Mesothelial cell of epicardium (in vitro differentiated cells): Measurements from ENCODE around the gene DOK6. TPM values are rescaled to one million over a fixed set of nuclear protein-coding genes. Genes with fewer than 3 reads are reported as not detected.

Source experiments
- DNase-seq, 2 experiments: peaks; one replicate each; pipeline ENCODE4 v3.0.0; 2021; ENCODE audit warnings: low spot score in 2 of 2; ENCODE audit not compliant: unreplicated experiment in 2 of 2
- H3K27ac Mint-ChIP-seq: 2 replicates; pipeline ENCODE4 v1.8.0; 2021; ENCODE audit warnings: mixed read lengths
- H3K27me3 Mint-ChIP-seq: 2 replicates; pipeline ENCODE4 v1.8.0; 2021; ENCODE audit warnings: low read depth, mixed read lengths
- H3K36me3 Mint-ChIP-seq: 2 replicates; pipeline ENCODE4 v1.8.0; 2021; ENCODE audit warnings: mixed read lengths
- H3K4me1 Mint-ChIP-seq: 2 replicates; pipeline ENCODE4 v1.8.0; 2021; ENCODE audit warnings: mixed read lengths
- H3K4me3 Mint-ChIP-seq: 2 replicates; pipeline ENCODE4 v1.8.0; 2021; ENCODE audit warnings: mild to moderate bottlenecking, moderate library complexity, mixed read lengths
- H3K9me3 Mint-ChIP-seq: 2 replicates; pipeline ENCODE4 v1.8.0; 2021; ENCODE audit warnings: mixed read lengths
- total RNA-seq: library from RNA; stranded (reverse); gene quantifications from 3 replicates; pipeline ENCODE4 v1.2.1, GENCODE V29; 2021
- TF ChIP-seq, protein P1 (sequence below): fragments of 200-600 bp; sonication (generic); IDR thresholded peaks from one replicate; pipeline ENCODE4 v1.5.0; 2021; ENCODE audit warnings: antibody characterized with exemption; ENCODE audit not compliant: unreplicated experiment

The DOK6 gene
- total RNA-seq, 1 donor from 2014 or later = 4.9 TPM

DNA sequence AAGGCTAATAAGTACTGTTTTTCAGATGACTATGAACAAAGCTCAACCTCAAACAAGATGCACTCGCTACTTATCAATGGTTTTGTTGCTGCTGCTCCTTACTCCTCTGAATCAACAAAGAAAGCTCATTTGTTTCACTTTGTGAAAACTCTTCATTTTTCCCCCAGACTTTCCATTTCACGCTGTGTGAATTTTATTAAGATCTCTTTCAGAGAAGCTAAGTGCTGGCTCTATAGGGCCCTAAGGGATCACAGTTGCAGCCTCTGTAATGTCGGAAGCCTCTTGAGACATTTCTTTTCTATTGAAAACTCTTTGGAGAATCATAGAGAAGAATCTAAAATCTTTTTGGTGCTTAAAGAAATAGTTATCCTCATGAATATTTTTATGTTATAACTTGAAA lies 337.2 kb downstream of the DOK6 start:
- TF ChIP-seq, protein P1, sequence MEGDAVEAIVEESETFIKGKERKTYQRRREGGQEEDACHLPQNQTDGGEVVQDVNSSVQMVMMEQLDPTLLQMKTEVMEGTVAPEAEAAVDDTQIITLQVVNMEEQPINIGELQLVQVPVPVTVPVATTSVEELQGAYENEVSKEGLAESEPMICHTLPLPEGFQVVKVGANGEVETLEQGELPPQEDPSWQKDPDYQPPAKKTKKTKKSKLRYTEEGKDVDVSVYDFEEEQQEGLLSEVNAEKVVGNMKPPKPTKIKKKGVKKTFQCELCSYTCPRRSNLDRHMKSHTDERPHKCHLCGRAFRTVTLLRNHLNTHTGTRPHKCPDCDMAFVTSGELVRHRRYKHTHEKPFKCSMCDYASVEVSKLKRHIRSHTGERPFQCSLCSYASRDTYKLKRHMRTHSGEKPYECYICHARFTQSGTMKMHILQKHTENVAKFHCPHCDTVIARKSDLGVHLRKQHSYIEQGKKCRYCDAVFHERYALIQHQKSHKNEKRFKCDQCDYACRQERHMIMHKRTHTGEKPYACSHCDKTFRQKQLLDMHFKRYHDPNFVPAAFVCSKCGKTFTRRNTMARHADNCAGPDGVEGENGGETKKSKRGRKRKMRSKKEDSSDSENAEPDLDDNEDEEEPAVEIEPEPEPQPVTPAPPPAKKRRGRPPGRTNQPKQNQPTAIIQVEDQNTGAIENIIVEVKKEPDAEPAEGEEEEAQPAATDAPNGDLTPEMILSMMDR = no peak
- Mint-ChIP-seq H3K4me1 (no peaks in the 10 kb centered on the region), H3K9me3 (peaks cover 5% of the 10 kb centered on the region), H3K27ac (no peak overlapping the region), H3K27me3 (no peaks in the 10 kb centered on the region), H3K4me3 (no peak overlapping the region), H3K36me3 (no peaks in the 10 kb centered on the region)
- DNase-seq = no peak

DNA sequence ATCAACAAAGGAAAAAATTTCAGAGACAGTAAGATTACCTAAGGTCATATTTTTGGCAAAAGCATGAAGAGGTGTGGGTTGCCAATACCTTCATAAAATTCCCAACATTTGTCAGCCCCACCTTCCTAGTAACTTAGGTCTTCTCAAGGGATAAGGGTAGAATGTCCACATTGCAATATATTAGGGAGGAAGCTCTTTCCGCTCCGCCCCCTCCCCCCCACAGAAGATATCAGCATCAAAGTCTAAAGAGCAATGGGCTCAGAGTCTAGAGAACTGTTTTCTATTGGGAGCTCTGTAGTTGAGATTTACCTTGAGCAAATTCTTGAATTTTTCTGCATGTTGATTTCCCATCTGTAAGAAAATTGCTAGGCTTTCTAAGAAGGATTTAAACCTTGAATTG lies 346.7 kb downstream of the DOK6 start:
- no peak for DNase-seq
- Mint-ChIP-seq H3K4me1 (no peaks in the 10 kb centered on the region), H3K9me3 (peaks cover 13% of the 10 kb centered on the region), H3K27me3 (no peaks in the 10 kb centered on the region), H3K4me3 (no peak overlapping the region), H3K36me3 (no peaks in the 10 kb centered on the region), H3K27ac (no peak overlapping the region)
- TF ChIP-seq, protein P1 = no peak

DNA sequence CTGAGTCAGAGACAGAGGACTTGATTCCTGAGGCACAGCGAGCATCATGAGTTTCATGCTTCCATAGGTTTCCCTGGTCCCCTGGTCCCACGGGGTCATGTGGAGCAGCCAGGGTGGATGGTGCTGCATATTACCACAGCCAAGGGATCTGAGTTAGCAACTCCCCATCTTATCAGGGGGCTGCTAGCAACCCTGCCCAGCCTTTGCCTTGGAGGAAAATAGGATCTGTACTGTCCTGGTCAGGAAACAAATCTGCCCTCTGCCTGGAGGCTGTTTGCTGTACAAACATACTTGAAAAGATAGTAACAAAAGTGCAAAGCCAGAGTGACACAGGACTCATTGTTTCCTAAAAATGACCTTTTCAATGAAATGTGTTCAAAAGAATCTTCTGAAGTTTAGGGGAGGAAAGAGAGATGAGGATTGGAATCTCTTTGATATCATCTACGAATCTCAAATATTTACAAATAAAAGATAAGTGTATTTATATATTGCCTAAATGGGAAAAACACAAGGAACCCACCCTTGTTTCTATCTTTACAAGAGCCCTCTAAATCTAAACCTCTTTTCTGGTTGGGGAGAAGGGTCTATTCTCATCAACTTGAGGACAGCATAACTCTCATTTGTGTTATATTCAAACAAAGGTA lies 352.2 kb downstream of the DOK6 start:
- TF ChIP-seq, protein P1 = no peak
- peaks cover 28% of the 10 kb centered on the region for H3K9me3 Mint-ChIP-seq
- no peak for DNase-seq
- no peaks in the 10 kb centered on the region for H3K27me3 Mint-ChIP-seq
- no peak overlapping the region for H3K27ac Mint-ChIP-seq
- no peak overlapping the region for H3K4me3 Mint-ChIP-seq
- H3K4me1 Mint-ChIP-seq = peaks cover 5% of the 10 kb centered on the region
- no peaks in the 10 kb centered on the region for H3K36me3 Mint-ChIP-seq

DNA sequence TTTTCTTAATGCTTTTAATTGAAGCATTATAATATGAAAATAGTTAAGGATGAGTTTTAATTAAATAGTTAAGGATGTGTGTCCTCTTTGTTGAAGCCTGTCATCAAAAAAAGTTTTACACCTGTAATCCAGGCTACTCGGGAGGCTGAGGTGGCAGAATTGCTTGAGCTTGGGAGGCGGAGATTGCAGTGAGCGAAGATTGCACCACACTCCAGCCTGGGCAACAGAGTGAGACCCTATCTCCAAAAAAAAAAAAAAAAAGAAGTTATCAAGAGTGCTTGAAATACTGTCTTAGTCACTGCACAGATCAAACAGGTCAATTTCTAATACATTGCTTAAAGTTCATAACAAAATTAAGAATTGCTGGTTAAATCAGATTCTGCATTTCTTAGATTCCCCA lies 353.4 kb downstream of the DOK6 start:
- H3K4me1 Mint-ChIP-seq = peaks cover 15% of the 10 kb centered on the region
- H3K27ac Mint-ChIP-seq = no peak overlapping the region
- DNase-seq = no peak
- no peak overlapping the region for H3K4me3 Mint-ChIP-seq
- no peaks in the 10 kb centered on the region for H3K36me3 Mint-ChIP-seq
- peaks cover 25% of the 10 kb centered on the region for H3K9me3 Mint-ChIP-seq
- TF ChIP-seq, protein P1 = no peak
- H3K27me3 Mint-ChIP-seq = no peaks in the 10 kb centered on the region

DNA sequence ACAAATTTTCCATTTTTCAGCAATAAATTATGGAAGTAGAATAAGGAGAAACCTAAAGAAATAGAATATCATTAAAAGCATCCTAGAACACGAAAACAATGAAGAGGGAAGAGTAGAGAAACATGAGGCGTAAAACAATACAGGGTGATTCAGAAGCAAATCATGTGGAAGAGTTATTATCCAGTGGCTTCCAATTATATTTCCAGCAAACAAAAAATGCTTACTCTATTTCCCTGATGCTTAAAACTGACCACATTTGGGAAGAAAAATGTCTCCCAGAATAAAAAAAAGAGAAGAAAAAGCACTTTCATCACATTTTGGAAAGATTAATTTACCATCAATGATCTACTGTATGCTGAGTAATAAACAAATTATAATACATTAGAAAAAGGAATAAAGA lies 354.4 kb downstream of the DOK6 start:
- Mint-ChIP-seq H3K27ac (no peak overlapping the region), H3K4me3 (no peak overlapping the region), H3K9me3 (peaks cover 23% of the 10 kb centered on the region), H3K36me3 (no peaks in the 10 kb centered on the region), H3K27me3 (no peaks in the 10 kb centered on the region), H3K4me1 (peaks cover 15% of the 10 kb centered on the region)
- DNase-seq = no peak
- TF ChIP-seq, protein P1 = no peak
